UCSD-AML1 (cell line): ENCODE data around the gene LCOR.

Experiments
- DNase-seq: peaks from one replicate; lab custom pipeline; 2025; ENCODE audit not compliant: unreplicated experiment; lab: John Stamatoyannopoulos, UW

The LCOR gene

DNA sequence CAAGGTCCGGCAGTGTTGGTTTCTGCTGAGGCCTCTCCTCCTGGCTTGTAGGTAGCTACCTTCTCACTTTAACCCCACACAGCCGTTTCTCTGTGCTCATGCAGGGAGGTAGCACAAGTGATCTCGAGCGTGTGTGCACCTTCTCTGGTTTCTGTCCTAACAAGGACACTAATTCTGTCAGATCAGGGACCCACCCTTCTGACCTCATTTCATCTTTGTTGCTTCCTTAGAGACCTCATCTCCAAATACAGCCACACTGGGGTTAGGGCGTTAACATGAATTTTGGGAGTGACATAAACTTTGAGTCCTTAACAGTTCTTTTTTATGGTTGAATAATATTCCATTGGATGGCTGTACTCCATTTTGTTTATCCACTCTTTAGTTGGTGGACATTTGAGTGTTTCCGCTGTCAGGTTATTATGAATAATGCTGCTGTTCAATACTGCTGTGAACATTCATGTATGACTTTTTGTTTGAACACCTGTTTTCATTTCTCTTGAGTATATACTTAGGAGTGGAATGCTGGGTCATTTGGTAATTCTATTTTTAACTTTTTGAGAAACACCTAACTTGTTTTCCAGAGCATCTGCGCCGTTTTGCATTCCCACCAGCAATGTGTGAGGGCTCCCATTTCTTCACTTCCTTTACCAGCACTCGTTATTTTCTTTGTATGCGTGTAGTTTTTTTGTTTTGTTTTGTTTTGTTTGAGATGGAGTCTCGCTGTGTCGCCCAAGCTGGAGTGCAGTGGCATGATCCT is 57.5 kb downstream of the LCOR start:
- no peak for DNase-seq

DNA sequence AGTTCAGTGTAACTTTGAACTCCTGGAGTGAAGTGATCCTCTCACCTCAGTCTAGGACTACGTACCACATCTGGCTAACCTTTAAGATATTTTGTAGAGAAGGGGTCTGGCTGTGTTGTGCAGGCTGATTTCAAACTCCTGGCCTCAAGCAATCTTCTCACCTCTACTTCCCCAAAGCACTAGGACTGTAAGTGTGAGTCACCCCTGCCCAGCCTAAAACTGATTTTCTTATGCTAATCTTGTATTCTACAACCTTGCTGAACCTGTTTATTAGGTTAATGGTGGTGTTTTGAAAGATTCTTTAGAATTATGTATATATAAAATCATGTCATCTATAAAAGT is 58.0 kb downstream of the LCOR start:
- DNase-seq = no peak

DNA sequence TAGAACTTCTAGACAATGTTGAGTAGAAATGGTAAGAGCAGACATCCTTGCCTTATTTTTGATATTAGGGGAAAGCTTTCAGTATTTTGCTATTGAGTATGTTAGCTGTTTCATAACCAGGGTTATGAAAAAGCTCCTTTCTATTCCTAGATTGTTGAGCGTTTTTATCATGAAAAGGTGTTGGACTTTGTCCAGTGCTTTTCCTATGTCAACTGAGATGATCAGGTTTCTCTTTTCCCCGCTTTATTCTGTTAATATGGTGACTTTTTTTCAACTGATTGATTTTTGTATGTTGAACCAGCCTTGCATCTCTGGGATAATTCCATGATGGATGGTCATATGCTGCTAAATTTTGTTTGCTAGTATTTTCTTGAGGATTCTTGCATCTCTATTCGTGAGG is 58.5 kb downstream of the LCOR start:
- no peak for DNase-seq

DNA sequence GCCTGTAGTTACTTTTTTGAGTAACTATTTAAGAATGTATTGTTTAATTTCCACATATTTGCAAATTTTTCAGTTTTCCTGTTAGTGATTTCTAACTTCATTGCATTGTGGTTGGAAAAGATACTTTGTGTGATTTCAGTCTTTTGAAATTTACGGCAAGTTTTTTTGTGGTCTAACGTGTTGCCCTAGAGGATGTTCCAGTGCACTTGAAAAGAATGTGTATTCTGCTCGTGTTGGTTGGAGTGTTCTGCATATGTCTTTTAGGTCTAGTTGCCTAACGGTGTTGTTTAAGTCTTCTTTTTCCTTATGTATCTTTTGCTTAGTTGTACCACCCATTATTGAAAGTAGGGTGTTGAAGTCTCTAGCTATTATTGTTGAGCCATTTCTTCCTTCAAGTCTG is 59.7 kb downstream of the LCOR start:
- no peak for DNase-seq

DNA sequence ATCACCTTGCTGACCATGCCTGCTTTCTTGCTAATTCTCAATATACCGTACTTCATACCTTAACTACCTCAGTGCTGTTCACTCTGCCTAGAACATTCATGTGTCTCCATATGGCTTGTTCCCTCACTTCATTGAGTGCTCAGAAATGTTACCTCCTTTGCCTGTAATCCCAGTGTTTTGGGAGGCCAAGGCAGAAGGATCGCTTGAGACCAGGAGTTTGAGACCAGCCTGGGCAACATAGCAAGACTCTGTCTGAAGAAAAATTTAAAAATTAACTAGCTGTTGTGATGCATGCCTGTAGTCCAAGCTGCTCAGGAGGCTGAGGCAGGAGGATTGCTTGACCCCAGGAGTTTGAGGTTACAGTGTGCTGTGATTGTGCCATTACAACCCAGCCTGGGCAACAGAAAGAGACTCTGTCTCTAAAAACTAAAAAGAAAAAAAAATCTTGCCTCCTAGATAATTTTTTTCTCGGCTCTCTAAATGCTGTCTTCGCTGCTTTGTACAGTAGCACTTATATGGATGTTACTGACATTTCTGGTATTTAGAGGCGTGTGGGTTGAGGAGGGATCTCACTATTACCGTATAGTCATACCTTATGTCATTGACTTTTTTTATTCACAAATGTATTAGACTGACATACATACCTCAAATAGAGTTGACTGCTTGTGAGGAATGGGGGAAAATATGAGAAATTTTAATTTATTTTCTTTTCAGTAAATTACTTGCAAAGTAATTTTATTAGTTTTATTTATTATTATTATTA is 63.7 kb downstream of the LCOR start:
- DNase-seq = no peak

DNA sequence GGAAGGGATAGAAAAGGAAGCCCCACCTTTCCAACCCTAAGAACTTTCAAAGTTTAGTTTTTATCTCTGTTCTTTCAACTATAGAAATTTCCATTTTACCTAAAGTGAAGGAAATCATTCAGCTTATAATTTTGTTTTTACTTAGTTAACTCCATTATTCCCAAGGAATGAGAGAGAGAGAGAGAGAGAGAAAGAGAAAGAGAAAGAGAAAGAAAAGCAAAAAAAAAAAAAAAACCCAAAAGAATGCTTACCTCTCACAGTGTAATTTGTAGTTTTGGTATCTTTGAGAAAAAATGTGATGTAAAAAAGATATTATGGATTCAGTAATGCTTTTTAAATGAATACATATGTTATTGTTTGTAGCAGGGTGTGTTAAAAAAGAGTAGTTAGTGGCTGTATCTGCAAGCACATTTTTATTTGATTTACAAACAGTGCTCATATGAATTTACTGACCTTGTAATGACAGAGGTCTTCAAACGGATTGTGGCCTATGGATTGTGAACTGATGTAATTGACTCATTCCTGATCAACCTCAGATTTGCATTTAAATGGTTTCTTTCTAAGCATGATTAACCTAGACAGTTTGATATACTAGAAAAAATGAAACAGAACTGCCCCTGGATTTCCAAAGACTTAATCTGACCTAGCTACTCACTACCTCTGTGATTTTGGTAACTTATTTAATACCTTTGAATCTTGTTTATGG is 64.9 kb downstream of the LCOR start:
- DNase-seq = no peak

DNA sequence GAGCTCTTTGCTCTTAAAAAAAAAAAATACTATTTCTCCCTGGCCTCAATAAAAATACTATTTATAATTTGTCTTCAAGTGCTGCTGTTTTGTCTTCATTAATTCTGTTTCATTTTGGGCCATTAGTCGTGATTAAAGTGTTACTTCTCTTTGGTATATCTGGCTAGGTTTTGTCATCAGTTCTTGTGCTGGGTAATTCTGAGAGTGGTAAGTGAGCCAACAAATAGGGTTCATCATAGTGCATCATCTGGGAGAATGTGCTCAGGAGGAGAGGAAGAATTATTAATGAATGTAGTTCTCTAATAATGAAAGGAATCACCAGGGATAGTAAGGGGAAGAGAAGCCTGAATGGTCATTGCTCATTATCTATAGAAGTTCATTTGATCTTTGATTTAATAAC is 70.0 kb downstream of the LCOR start:
- DNase-seq = no peak

DNA sequence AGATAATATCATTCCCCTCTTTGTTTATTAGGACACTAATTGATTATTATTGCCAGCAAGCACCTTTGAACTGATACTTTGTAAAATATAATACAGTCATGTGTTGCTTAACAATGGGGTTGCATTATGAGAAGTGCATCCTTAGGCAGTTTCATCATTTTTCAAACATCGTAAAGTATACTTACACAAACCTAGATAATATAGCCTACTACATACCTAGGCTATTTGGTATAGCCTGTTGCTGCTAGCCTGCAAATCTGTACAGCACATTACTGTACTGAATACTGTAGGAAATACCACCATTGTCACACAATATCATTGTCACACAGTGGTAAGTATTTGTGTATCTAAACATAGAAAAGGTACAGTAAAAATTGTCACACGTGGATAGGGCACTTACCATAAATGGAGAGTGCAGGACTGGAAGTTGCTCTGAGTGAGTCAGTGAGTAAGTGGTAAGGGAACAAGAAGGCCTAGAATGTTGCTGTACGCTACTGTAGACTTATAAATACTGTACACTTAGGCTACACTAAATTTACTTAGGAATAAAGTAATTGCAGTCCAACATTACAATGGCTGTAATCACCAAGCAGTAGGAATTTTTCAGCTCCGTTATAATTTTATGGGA is 70.7 kb downstream of the LCOR start:
- no peak for DNase-seq

DNA sequence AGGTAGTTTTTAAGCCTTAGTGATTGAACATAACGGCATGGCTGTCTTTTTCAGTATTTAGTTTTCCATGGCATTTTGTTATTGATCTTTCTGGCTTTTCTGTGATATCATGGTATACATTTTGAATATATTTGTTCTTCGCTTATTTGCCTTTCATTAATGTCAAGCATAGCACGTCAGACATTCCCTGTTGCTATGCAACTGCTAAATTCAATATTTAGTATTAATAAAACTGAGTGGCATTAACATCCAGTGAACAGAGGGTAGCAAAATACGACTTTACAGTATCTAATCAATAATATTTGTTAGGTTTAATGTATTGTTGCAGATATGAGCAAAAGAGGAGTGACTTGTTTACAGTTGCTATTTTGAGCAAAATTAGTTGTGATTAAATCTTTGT is 72.5 kb downstream of the LCOR start:
- no peak for DNase-seq

DNA sequence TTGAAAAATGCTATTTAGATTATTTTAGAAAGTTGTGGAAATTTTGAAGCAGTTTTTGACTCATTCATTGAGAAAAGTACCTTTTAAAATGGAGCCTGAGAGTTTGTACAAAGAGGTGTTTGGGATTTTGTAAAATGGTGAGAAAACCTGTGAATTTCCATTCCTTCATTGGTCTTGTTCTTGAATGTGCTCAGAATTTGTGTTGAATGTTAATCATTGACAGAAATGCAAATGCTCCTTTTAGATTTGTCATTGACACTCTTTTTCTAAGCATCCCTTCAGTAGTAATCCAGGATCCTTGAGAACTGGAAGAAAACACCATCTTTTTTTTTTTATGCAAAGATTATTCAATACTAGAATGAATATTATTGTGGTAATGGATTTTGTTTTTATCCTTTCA is 74.8 kb downstream of the LCOR start:
- DNase-seq = no peak

DNA sequence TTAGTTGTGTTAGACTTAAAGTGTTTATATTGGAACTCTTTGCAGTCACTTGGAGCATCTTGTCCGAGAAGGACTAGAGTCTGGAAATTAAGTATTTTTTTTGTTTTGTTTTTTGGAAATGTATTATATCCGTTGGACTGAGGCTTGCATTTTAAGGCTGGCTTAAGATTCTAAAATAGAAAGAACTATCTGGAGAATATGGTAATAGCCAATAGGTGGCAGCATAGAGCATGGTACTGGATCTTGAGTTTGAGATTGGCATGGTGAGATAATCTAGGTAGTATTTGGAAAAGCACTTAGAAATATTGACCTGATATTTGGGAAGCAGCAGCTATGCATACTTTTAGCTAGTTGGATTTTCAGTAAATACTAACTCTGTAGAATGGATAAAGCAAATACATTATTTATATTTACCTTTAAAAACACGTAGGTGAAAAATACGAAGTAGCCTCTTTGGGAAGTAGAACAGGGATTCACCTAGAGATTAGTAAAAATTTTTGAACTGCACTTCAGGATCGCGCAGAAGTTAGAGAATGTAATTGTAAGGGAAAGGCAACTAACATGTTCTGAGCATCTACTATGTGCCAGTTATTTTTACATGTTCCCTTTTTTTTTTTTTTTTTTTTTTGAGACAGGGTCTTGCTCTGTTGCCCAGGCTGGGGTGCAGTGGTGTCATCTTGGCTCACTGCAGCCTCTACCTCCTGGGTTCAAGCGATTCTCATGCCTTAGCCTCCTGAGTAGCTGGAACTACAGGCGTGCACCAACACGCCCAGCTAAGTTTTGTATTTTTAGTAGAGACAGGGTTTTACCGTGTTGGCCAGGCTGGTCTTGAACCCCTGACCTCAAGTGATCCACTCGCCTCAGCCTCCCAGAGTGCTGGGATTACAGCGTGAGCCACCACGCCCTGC is 78.6 kb downstream of the LCOR start:
- no peak for DNase-seq

DNA sequence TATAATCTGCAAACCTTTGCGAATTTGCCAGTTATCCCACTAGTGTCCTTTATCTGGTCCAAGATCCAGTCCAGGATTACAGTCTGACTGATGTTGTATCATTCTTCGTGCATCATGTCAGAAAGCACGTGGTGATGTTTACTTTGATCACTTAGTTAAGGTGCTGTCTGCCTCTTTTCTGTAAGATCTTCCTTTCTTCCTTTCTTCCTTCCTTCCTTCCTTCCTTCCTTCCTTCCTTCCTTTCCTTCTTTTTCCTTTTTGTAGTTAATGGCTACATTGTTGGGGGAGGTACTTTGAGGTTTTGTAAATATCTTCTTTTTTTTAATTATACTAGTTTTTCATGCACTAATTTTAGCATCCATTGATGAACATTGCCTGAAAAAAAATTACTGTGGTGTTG is 80.3 kb downstream of the LCOR start:
- no peak for DNase-seq

DNA sequence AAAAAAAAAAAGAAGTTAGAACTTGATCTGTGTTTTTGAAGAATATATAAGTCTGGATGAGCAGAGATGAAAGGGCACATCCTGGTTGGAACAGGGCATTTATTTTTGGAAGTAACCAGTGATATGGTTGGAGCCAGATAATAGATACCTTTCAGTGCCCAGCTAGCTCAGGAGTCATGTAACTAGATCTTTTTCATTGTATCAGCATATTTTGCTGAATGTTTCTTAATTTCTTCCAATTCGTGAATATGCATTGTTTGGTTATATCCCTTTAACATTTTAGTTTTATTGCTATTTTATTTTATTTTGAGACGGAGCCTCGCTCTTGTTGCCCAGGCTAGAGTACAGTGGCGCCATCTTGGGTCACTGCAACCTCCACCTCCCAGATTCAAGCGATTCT is 81.8 kb downstream of the LCOR start:
- no peak for DNase-seq

DNA sequence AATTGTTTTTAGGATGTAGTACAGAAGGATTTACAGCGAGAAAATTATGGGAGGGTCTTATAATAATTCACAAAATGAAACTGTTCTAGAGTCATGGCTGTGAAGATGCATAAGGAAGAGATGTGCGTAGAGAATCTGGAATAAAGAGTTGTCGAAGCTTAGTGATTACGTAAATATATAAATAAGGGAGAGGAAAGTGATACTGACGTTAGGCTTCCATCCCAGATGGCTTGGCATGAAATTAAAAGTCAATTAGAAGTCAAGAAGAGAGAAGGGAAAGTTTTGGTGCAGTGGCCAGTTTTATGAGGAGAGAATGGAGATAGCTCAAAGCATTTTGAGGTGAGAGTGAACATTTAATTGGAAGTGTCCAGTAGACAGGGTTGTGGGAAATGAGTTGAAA is 85.5 kb downstream of the LCOR start:
- no peak for DNase-seq

DNA sequence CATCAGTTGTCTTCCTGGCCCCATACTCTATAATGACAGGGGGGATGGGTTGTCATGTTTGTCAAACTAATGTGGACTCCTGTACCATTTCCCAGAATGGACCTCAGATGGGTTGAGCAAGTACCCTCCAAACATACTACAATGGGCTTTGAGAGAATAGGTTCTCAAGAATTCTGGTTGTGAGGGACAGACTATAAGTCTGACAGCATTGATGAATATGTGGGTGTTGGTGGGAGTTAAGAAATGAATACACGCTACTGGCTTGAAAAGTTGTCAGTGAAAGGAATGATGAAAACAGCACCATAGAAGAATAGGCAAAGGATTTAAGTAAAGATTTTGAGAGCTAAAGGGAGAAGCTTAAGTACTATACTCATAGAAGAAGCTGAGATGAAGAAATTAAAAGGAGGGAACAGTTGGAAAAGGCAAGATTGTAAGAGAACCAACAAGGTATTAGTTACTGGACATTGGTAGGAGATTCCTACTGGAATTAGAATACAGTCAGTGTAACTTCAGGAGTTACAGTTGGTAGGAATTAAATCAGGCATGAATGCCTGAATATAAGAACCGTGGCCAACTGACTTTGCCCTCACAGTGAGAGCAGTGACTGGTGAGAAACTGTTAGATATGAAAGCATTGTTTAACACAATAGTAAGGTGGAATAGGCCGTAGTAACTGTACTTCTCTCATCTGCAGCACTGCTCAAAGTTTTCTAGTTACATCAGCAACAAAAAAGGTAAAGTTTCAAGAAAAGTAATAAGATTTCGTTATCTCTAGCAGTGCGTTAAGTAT is 86.3 kb downstream of the LCOR start:
- no peak for DNase-seq

DNA sequence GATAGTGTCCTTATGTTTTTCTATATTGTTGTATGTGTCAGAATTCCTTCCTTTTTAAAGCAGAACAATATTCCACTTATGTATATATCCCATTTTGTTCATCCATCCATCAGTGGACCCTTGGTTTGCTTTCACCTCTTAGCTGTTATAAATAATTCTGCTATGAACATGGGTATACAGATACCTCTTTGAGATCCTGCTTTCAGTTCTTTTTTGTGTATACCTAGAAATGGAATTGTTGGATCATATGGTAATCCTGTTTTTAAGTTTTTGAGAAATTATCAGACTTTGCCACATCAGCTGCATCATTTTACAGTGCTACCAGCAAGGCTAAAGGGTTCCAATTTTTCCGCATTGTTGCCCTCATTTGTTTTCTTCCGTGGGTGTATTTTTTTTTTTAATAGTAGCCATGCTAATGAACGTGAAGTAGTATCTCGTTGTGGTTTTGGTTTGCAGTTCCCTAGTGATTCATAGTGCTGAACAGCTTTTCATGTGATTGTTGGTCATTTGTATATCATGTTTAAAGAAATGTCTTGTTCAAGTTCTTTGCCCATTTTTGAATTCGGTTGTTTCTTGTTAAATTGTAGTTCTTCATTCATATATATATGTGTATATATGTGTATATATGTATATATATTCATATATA is 87.8 kb downstream of the LCOR start:
- no peak for DNase-seq

DNA sequence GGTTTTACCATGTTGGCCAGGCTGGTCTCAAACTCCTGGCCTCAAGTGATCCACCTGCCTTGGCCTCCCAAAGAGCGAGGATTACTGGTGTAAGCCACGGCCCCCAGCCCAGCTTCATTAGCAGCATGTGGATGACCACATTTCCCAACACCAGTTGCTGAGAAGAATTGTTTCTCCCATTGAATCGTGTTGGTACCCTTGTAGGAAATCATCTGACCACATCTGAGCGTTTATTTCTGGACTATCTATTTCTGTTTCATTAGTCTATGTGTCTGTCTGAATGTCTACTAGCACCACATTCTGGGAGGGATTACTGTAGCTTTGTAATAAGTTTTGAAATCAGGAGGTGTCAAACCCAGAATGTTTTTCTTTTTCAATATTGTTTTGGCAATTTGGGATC is 89.6 kb downstream of the LCOR start:
- no peak for DNase-seq

DNA sequence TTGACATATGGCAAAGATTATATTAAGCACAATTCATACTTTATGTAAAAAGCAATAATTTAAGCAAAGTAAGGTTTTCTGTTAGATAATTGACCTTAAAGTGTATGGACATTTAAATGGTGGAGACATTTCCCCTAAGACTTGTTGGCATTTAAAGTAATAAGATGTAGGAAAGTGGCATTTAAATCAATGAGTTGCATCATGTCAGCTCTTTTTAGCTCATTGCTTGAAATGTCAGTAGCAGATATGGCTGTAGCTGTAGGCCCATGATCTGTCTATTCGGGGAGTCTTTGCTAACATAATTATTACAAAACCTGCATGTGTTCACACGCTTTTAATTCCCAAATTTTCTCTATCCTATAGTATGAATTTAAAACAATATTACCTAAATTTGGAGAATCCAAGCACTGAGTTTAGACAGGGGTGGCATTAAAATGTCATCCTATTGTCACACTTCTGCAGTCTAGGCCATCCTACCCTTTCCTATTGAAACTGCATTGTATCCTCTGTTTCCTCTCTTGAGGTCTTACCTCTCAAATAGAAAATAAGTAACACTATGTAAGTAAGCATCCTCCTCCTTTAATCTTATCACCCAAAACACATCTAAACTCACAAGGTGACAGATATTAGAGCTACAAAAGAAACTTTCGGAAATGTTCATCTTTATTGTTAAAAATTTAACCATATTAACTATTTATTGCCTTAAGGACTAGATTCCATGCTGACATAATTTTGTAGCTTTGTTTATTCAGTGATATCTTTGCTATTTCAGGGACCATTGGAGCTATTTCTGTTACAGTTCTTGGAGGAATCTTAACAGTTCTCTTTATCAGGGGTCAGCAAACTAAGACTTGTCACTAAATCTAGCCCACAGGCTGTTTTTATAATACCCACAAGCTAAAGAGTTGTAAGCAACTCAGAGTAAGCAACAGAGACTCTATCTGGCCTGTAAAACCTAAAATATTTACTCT is 91.2 kb downstream of the LCOR start:
- DNase-seq = no peak
